GM12874 (cell line): ENCODE results near the gene DMRTA2.

Experiments
- CTCF ChIP-seq: IDR thresholded peaks from 2 replicates; pipeline ENCODE4 v1.5.1; 2011; ENCODE audit warnings: low read depth, mild to moderate bottlenecking, control low read depth, low read length, moderate library complexity; ENCODE audit not compliant: insufficient read depth

DMRTA2 gene

GRCh38 chr1:50417946-50418599 is 5.2 kb downstream of the DMRTA2 start:
- TF ChIP-seq CTCF: no peak

GRCh38 chr1:50417507-50417906 is 5.7 kb downstream of the DMRTA2 start:
- no peak for TF ChIP-seq CTCF

- no peak for TF ChIP-seq CTCF
Measured at GRCh38 chr1:50416553-50417453, 6.4 kb downstream of the DMRTA2 start.

- TF ChIP-seq CTCF: no peak
Measured at GRCh38 chr1:50416150-50416527, 7.1 kb downstream of the DMRTA2 start.

- TF ChIP-seq CTCF: no peak
Measured at GRCh38 chr1:50415235-50416149, 7.8 kb downstream of the DMRTA2 start.

GRCh38 chr1:50414853-50415234 is 8.4 kb downstream of the DMRTA2 start:
- no peak for TF ChIP-seq CTCF
